Measurements from ENCODE around the gene PROKR1. TPM values are rescaled to one million over a fixed set of nuclear protein-coding genes. Genes with fewer than 3 reads are reported as not detected.
A peak's percentile ranks its signal among the peaks of the same experiment; 100 is the strongest.

The PROKR1 gene
- total RNA-seq, 4 donors from 2014 or later: not detected

- H3K27ac ChIP-seq: no peak overlapping the region
- no peak for DNase-seq
- peaks cover 0 to 9% of the 10 kb centered on the region in 2 donors for H3K27me3 ChIP-seq
- H3K4me1 ChIP-seq: peaks cover 0 to 11% (median 4%) of the 10 kb centered on the region in 4 donors
- no peaks in the 10 kb centered on the region for H3K9me3 ChIP-seq
- TF ChIP-seq POLR2A (IDR thresholded peaks at IDR 0.05): no peak
- TF ChIP-seq CTCF (IDR thresholded peaks at IDR 0.05): no peak
- H3K36me3 ChIP-seq: no peaks in the 10 kb centered on the region
- H3K4me3 ChIP-seq: no peak overlapping the region
Measured at GRCh38 chr2:68645523-68645922, 2.1 kb downstream of the PROKR1 start.

DNA sequence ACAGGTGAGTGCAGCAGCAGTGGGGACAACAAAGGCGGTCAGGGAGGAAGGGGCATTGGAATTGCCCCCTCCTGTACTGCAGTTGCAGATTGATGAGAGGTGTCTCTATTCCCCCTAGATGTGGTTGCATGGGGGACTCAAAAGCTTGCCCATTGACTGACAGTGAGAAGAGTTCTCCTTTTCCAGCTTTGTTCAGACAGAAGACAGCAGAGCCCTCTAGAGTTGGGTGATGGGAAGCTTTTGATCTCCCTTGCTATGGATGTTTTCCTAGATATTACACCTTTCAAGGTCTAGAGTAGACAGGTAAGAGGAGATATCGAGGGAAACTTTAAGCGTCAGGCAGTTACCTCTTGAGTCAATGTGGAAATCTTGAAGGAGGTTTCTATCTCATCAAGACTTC lies 2.9 kb downstream of the PROKR1 start:
- Histone ChIP-seq H3K4me3 (no peak overlapping the region), H3K27ac (no peak overlapping the region), H3K36me3 (no peaks in the 10 kb centered on the region), H3K4me1 (peaks cover 0 to 11% (median 4%) of the 10 kb centered on the region in 4 donors), H3K27me3 (peaks cover 0 to 9% of the 10 kb centered on the region in 2 donors), H3K9me3 (no peaks in the 10 kb centered on the region)
- DNase-seq: no peak
- no peak for TF ChIP-seq POLR2A (IDR thresholded peaks at IDR 0.05)
- no peak for TF ChIP-seq CTCF (IDR thresholded peaks at IDR 0.05)

- no peak for DNase-seq
- peaks cover 0 to 4% (median 0%) of the 10 kb centered on the region in 4 donors for H3K4me1 ChIP-seq
- no peaks in the 10 kb centered on the region for H3K36me3 ChIP-seq
- no peak overlapping the region for H3K27ac ChIP-seq
- no peaks in the 10 kb centered on the region for H3K27me3 ChIP-seq
- H3K4me3 ChIP-seq: no peak overlapping the region
- TF ChIP-seq CTCF (IDR thresholded peaks at IDR 0.05) (no peak), POLR2A (IDR thresholded peaks at IDR 0.05) (no peak)
- H3K9me3 ChIP-seq: no peaks in the 10 kb centered on the region
Measured at GRCh38 chr2:68650645-68651044, 7.3 kb downstream of the PROKR1 start.

- Histone ChIP-seq H3K27ac (no peak overlapping the region), H3K9me3 (no peaks in the 10 kb centered on the region), H3K4me3 (no peak overlapping the region), H3K4me1 (peaks cover 0 to 4% (median 0%) of the 10 kb centered on the region in 4 donors), H3K27me3 (no peaks in the 10 kb centered on the region), H3K36me3 (no peaks in the 10 kb centered on the region)
- DNase-seq: no peak
- TF ChIP-seq CTCF (IDR thresholded peaks at IDR 0.05): no peak
Measured at GRCh38 chr2:68653034-68653433, 9.7 kb downstream of the PROKR1 start.

GRCh38 chr2:68653538-68653982 lies 10.2 kb downstream of the PROKR1 start:
- no peak overlapping the region for H3K27ac ChIP-seq
- H3K4me1 ChIP-seq: peaks cover 0 to 4% (median 0%) of the 10 kb centered on the region in 4 donors
- TF ChIP-seq POLR2A (IDR thresholded peaks at IDR 0.05): no peak
- TF ChIP-seq CTCF (IDR thresholded peaks at IDR 0.05): no peak
- no peaks in the 10 kb centered on the region for H3K36me3 ChIP-seq
- H3K9me3 ChIP-seq: no peaks in the 10 kb centered on the region
- peak in 1 of 3 donors; percentile 50 for DNase-seq
- no peak overlapping the region for H3K4me3 ChIP-seq
- no peaks in the 10 kb centered on the region for H3K27me3 ChIP-seq

- Histone ChIP-seq H3K9me3 (no peaks in the 10 kb centered on the region), H3K36me3 (no peaks in the 10 kb centered on the region), H3K27ac (no peak overlapping the region), H3K27me3 (no peaks in the 10 kb centered on the region), H3K4me1 (peaks cover 0 to 1% (median 0%) of the 10 kb centered on the region in 4 donors), H3K4me3 (no peak overlapping the region)
- no peak for DNase-seq
- TF ChIP-seq POLR2A (IDR thresholded peaks at IDR 0.05): no peak
- no peak for TF ChIP-seq CTCF (IDR thresholded peaks at IDR 0.05)
Measured at GRCh38 chr2:68658266-68658665, 14.9 kb downstream of the PROKR1 start.
